GM23248 (cell line): ENCODE measurements around the gene ATP8A2.

Experiments used
- EZH2 ChIP-seq: fragments of 200-600 bp; sonication (generic); IDR thresholded peaks from 2 replicates; pipeline ENCODE4 v1.6.1; 2018; ENCODE audit warnings: antibody characterized with exemption, mild to moderate bottlenecking; ENCODE audit not compliant: insufficient read depth, poor library complexity, severe bottlenecking
- EZH2phosphoT487 ChIP-seq: fragments of 200-600 bp; sonication (generic); IDR thresholded peaks from 2 replicates; pipeline ENCODE4 v1.6.1; 2018; ENCODE audit warnings: antibody characterized with exemption, moderate library complexity, mild to moderate bottlenecking, low read depth; ENCODE audit not compliant: insufficient read depth

- TF ChIP-seq EZH2 (no peak), EZH2phosphoT487 (no peak)
Measured at GRCh38 chr13:25796474-25796873, 424.7 kb downstream of the ATP8A2 start.
